ENCODE data around the gene CEACAM8.
"Not testable (repeated sequence)": the region's sequence is repeated elsewhere in the genome, so short reads cannot be mapped to it uniquely, and the experiment has no call there.

CEACAM8 gene

DNA sequence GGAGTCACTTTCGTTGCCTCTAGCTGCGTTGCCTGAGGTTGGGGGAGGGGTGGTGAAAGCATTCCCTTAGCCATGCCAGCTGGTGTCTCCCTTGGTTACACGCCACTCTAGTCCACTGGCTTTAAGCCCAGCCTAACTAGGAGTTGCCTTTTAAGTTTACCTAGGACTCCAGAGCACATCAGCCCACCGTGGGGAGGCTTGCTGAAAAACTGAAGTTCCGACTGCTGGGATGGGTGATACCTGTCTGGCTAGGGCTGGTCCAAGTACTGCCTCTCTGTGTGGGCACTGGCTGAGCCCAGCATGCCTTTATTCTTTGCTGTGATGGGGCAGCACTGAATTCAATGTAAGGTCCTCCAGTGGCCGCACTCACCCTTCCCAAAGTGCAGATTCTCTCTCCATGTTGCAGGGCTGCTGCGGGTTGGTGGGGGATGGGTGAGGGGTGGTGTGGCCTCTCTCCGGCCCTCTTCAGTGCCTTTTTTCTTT lies 54.6 kb downstream of the CEACAM8 start:
- no peak for DNase-seq

DNA sequence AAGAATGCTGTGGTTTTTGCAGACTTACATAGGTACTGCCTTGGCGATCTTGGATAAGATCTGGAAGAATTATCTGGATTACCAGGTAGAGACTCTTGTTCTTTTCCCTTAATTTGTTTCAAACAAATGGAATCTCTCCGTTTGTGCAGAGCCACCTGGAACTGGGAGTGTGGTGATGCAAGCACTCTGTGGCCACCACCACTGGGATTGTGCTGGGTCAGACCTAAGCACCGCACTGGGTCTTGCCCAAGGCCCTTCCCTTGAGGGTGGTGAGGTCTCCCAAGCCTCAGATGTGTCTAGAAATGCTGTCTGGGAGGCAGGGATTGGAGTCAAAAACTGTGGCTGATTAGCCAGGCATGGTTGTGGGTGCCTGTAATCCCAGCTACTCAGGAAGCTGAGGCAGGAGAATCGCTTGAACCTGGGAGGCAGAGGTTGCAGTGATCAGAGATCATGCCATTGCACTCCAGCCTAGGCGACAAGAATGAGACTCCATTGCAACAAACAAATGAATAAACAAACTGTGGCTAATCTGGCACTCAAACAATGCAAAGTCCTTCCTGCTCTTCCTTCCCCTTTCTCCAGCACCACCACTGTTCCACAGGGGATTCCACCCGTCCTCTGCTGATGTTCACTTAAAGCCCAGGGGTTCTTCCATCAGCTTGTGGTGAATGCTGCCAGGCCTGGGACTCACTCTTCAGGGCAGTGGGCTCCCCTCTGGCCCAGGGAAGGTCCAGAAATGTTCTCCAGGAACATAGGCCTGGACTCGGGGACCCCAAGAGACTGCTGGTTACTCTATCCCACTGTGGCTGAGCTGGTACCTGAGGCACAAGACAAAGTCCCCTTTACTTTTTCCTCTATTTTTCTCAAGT lies 55.6 kb downstream of the CEACAM8 start:
- no peak for DNase-seq

GRCh38 chr19:42535276-42535675 lies 59.4 kb downstream of the CEACAM8 start:
- DNase-seq, result not testable (repeated sequence)

DNA sequence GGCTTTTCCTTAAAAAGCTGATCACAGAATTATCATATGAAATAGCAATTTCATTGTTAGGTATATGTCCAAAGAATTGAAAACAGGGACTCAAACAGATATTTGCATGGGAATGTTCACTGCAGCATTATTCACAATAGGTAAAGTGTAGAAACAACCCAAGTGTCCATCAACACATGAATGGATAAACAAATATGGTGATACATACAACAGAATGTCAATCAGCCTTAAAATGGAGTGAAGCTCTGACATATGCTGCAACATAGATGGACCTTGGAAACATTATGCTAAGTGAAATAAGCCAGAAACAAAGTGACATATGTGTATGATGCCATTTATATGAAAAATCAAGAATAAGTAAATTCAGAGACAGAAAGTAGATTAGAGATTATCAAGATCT lies 60.3 kb downstream of the CEACAM8 start:
- DNase-seq, result no peak

DNA sequence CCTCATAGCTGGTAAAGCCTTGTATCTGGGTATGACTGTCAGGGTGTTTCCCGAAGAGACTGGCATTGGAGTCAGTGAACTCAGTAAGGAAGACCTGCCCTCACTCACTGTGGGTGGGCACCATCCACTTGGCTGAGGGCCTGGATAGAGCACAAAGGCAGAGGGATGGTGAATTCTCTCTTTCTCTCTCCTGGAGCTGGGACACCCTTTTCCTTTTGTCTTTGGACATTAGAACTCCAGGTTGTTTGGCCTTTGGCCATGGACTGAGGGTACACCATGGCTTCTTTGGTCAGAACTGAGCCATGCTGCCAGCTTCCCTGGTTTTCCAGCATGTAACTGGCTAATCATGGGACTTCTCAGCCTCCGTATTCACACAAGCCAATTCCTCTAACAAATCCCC lies 61.8 kb downstream of the CEACAM8 start:
- DNase-seq, result no peak

DNA sequence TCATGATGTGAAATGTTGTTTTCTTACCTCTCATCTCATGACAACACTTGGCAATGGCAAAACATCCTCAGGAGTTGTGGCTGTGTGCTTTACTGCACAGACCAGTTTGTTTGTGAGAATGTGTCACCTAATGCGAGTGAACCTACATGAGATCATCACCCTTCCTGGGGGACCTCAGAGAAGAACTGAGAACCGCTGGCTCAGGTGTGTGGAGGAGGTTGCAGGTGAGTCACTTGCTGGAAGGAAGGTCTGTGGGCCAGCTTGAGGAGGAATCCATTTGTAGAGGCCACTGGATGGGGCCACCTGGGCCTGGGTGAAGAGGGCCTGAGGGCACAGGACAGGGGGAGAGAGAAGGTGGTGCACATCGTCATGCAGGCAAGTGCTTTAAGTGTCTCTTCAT lies 63.4 kb downstream of the CEACAM8 start:
- DNase-seq, result no peak

All from activated T-cell treated with anti-CD3 and anti-CD28 coated beads, Interleukin-2, amount 50 U/mL, for 1 hour (primary cell).